ENCODE data around the gene IGSF11.

DNA sequence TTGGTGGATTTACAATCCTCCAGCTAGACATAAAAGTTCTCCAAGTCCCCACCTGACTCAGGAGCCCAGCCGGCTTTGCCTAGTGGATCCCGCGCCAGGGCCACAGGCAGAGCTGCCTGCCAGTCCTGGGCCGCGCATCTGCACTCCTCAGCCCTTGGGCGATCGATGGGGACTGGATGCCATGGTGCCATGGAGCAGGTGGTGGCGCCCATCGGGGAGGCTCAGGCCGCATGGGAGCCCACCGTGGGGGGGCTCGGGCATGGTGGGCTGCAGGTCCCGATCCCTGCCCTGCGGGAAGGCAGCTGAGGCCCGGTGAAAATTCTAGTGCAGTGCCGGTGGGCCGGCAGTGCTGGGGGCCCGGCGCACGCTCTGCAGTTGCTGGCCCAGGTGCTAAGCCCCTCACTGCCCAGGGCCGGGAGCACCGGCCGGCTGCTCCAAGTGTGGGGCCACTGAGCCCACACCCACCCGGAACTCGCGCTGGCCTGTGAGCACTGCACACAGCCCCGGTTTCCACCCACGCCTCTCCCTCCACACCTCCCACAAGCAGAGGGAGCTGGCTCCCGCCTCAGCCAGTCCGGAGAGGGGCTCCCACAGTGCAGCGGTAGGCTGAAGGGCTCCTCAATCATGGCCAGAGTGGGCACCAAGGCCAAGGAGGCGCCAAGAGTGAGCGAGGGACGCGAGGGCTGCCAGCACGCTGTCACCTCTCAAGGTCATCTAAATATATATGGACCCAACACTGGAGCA, 38.8 kb upstream of the IGSF11 start:
- TF ChIP-seq SUZ12 (IDR thresholded peaks at IDR 0.05; ENCODE audit: extremely low read depth, insufficient read depth, insufficient read length) (no peak), ZNF274 (IDR thresholded peaks at IDR 0.05; ENCODE audit: low read depth, low read length) (no peak), YY1 (IDR thresholded peaks at IDR 0.05; ENCODE audit: insufficient read depth, insufficient read length) (no peak)
